HEK293 (cell line): ENCODE measurements around the gene SPIB.

ENCODE experiments used
- CTCF ChIP-seq: fragments of 450-650 bp; formaldehyde crosslinking; IDR thresholded peaks from 2 replicates; pipeline ENCODE4 v1.5.1; 2016; ENCODE audit warnings: missing biosample characterization, missing genetic modification characterization
- ZBTB21 ChIP-seq: fragments of 450-650 bp; formaldehyde crosslinking; IDR thresholded peaks from 2 replicates; pipeline ENCODE4 v1.5.1; 2017; ENCODE audit warnings: missing biosample characterization, missing genetic modification characterization
- ZNF362 ChIP-seq: fragments of 450-650 bp; formaldehyde crosslinking; IDR thresholded peaks from 2 replicates; pipeline ENCODE4 v1.5.1; 2016; ENCODE audit warnings: missing biosample characterization, missing genetic modification characterization
- ZNF398 ChIP-seq: fragments of 450-650 bp; formaldehyde crosslinking; IDR thresholded peaks from 2 replicates; pipeline ENCODE4 v1.5.1; 2017; ENCODE audit warnings: missing biosample characterization, missing genetic modification characterization
- ZNF670 ChIP-seq: fragments of 450-650 bp; formaldehyde crosslinking; IDR thresholded peaks from 2 replicates; pipeline ENCODE4 v1.5.1; 2016; ENCODE audit warnings: missing biosample characterization, missing genetic modification characterization, low read depth
- ZNF777 ChIP-seq: fragments of 450-650 bp; formaldehyde crosslinking; IDR thresholded peaks from 2 replicates; pipeline ENCODE4 v1.5.1; 2017; ENCODE audit warnings: missing biosample characterization, missing genetic modification characterization, borderline replicate concordance
- TF ChIP-seq, protein P1 (sequence below): fragments of 450-650 bp; formaldehyde crosslinking; optimal IDR thresholded peaks from 2 replicates; pipeline ENCODE3; 2016; ENCODE audit warnings: missing biosample characterization, mild to moderate bottlenecking, missing genetic modification characterization
- TF ChIP-seq, protein P2 (sequence below): fragments of 450-650 bp; formaldehyde crosslinking; IDR thresholded peaks from 2 replicates; pipeline ENCODE4 v1.5.1; 2016; ENCODE audit warnings: missing biosample characterization, missing genetic modification characterization

DNA sequence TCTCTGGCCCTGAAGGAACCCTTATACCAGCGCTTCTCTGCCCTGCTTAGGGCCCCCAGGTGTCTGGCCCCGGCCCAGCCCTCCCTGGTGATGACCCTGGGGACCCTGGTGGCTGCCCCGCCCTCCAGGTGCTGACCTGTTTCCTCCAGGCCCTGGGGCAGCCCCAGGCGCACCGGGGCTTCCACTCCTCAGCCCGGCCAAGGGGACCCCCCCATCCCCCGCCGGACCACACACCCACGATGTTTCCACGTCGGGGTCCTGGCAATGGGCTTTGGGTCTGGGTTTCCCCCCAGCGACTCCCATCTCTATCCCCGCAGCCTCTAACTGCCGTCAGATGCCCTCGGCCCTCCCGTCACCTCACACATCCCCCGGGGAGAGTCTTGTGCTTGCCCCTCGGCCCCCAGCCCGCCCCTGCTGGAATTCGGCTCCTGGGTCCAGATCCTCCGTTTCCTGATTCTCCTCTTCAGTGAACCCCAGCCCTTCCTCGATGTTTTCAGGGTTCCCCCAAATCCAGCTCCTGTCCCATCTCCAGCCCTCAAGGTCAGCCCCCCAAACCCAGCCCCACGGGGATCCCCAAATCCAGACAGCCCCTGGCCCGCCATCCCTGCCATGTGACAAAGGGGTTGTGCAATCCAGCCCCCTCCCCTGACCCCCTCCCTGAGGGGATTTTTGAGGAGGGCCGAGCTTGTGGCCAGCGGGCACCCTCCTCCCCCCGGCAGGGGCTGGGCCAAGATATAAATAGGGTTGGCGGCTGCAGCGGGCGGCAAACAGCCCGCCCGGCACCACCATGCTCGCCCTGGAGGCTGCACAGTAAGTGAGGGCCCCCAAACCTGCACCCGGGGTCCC, at the start of gene SPIB:
- TF ChIP-seq ZBTB21 (tag by site-specific recombination): no peak
- TF ChIP-seq ZNF362 (tag by site-specific recombination): no peak
- TF ChIP-seq, protein P1, sequence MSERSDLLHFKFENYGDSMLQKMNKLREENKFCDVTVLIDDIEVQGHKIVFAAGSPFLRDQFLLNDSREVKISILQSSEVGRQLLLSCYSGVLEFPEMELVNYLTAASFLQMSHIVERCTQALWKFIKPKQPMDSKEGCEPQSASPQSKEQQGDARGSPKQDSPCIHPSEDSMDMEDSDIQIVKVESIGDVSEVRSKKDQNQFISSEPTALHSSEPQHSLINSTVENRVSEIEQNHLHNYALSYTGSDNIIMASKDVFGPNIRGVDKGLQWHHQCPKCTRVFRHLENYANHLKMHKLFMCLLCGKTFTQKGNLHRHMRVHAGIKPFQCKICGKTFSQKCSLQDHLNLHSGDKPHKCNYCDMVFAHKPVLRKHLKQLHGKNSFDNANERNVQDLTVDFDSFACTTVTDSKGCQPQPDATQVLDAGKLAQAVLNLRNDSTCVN: no peak
- TF ChIP-seq CTCF (tag by site-specific recombination): no peak
- TF ChIP-seq ZNF670 (tag by site-specific recombination): no peak
- TF ChIP-seq, protein P2, sequence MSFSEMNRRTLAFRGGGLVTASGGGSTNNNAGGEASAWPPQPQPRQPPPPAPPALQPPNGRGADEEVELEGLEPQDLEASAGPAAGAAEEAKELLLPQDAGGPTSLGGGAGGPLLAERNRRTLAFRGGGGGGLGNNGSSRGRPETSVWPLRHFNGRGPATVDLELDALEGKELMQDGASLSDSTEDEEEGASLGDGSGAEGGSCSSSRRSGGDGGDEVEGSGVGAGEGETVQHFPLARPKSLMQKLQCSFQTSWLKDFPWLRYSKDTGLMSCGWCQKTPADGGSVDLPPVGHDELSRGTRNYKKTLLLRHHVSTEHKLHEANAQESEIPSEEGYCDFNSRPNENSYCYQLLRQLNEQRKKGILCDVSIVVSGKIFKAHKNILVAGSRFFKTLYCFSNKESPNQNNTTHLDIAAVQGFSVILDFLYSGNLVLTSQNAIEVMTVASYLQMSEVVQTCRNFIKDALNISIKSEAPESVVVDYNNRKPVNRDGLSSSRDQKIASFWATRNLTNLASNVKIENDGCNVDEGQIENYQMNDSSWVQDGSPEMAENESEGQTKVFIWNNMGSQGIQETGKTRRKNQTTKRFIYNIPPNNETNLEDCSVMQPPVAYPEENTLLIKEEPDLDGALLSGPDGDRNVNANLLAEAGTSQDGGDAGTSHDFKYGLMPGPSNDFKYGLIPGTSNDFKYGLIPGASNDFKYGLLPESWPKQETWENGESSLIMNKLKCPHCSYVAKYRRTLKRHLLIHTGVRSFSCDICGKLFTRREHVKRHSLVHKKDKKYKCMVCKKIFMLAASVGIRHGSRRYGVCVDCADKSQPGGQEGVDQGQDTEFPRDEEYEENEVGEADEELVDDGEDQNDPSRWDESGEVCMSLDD: peak; percentile 22; the same call in 1 of the 2 replicates
- no peak for TF ChIP-seq ZNF398
- no peak for TF ChIP-seq ZNF777 (tag by site-specific recombination)
